Osteocyte (in vitro differentiated cells): Measurements from ENCODE around the gene MAP4K4. TPM values are rescaled to one million over a fixed set of nuclear protein-coding genes. Genes with fewer than 3 reads are reported as not detected.

Experiments used
- DNase-seq: peaks from one replicate; pipeline ENCODE4 v3.0.0; 2021; ENCODE audit warnings: mixed read lengths; ENCODE audit not compliant: unreplicated experiment; ENCODE audit errors: extremely low spot score
- H3K27ac Mint-ChIP-seq: one replicate; pipeline ENCODE4 v1.8.0; 2021; ENCODE audit warnings: mild to moderate bottlenecking, mixed read lengths; ENCODE audit not compliant: unreplicated experiment
- H3K27me3 Mint-ChIP-seq: one replicate; pipeline ENCODE4 v1.8.0; 2021; ENCODE audit warnings: mixed read lengths; ENCODE audit not compliant: unreplicated experiment
- H3K36me3 Mint-ChIP-seq: one replicate; pipeline ENCODE4 v1.8.0; 2021; ENCODE audit warnings: mixed read lengths; ENCODE audit not compliant: unreplicated experiment
- H3K4me1 Mint-ChIP-seq: one replicate; pipeline ENCODE4 v1.8.0; 2021; ENCODE audit warnings: mixed read lengths; ENCODE audit not compliant: unreplicated experiment
- H3K4me3 Mint-ChIP-seq: one replicate; pipeline ENCODE4 v1.8.0; 2021; ENCODE audit warnings: mild to moderate bottlenecking, moderate library complexity, mixed read lengths; ENCODE audit not compliant: unreplicated experiment
- H3K9me3 Mint-ChIP-seq: one replicate; pipeline ENCODE4 v1.8.0; 2021; ENCODE audit warnings: mixed read lengths; ENCODE audit not compliant: unreplicated experiment
- CTCF ChIP-seq: fragments of 200-600 bp; sonication (generic); IDR thresholded peaks from 2 replicates; pipeline ENCODE4 v1.5.0; 2021; ENCODE audit warnings: antibody characterized with exemption, mild to moderate bottlenecking, moderate library complexity
- total RNA-seq: library from RNA; stranded (reverse); gene quantifications from 2 replicates; pipeline ENCODE4 v1.2.1, GENCODE V29; 2021

The MAP4K4 gene
- total RNA-seq, 1 donor from 2014 or later = 126 TPM

DNA sequence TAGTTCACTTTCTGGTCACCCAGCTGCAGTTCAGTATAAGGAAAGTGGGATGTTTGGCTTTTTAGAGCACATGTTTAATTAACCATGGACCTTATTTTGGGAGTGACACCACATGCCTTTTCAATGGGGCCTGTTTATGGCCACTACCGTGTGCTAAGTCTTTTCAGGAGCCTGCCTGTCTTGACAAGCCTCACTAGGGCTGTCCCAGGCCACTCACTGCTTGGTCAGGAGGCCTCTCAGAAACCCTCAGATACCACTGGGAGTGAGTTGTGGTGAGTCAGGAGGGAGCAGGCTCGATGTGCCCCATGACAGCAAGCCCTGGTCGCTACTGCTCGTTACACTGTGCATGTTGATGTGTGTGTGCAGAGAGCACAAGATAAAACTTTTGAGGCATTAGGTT, 123.0 kb downstream of the MAP4K4 start:
- no peaks in the 10 kb centered on the region for H3K27me3 Mint-ChIP-seq
- H3K36me3 Mint-ChIP-seq = no peaks in the 10 kb centered on the region
- DNase-seq = no peak
- peak overlapping the region; percentile 9 for H3K27ac Mint-ChIP-seq
- no peaks in the 10 kb centered on the region for H3K9me3 Mint-ChIP-seq
- peaks cover 83% of the 10 kb centered on the region for H3K4me1 Mint-ChIP-seq
- H3K4me3 Mint-ChIP-seq = no peak overlapping the region
- TF ChIP-seq CTCF = no peak

- no peak for TF ChIP-seq CTCF
- DNase-seq = no peak
- H3K4me3 Mint-ChIP-seq = no peak overlapping the region
- peaks cover 76% of the 10 kb centered on the region for H3K4me1 Mint-ChIP-seq
- H3K27me3 Mint-ChIP-seq = no peaks in the 10 kb centered on the region
- H3K36me3 Mint-ChIP-seq = peaks cover 2% of the 10 kb centered on the region
- H3K9me3 Mint-ChIP-seq = no peaks in the 10 kb centered on the region
- no peak overlapping the region for H3K27ac Mint-ChIP-seq
These were observed 123.7 kb downstream of the MAP4K4 start for GRCh38 chr2:101821059-101821805.

DNA sequence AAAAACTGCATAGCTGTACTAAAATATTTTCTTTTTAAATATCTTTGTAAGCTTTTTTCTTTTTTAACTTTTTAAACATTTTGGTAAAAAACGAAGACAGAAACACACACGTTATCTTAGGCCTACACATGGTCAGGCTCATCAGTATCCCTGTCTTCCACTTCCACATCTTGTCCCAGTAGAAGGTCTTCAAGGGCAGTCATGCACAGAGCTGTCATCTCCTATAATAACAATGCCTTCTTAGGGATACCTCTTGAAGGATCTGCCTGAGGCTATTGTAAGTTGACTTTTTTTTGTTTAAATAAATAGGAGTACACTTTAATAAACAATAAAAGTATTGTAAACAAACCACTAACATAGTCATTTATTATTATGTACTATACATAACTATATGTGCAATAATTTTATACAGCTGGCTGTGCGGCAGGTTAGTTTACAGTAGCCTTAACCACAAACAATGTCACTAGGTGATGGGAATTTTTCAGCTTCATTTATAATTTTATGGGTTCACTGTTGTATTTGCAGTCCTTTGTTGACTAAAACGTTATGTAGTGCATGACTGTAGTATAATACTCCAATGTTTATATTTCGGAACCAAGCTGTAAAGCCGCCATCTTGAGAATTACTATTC, 124.4 kb downstream of the MAP4K4 start:
- Mint-ChIP-seq H3K4me1 (peaks cover 73% of the 10 kb centered on the region), H3K36me3 (peaks cover 4% of the 10 kb centered on the region), H3K27me3 (no peaks in the 10 kb centered on the region), H3K4me3 (no peak overlapping the region), H3K9me3 (no peaks in the 10 kb centered on the region), H3K27ac (no peak overlapping the region)
- no peak for DNase-seq
- no peak for TF ChIP-seq CTCF

DNA sequence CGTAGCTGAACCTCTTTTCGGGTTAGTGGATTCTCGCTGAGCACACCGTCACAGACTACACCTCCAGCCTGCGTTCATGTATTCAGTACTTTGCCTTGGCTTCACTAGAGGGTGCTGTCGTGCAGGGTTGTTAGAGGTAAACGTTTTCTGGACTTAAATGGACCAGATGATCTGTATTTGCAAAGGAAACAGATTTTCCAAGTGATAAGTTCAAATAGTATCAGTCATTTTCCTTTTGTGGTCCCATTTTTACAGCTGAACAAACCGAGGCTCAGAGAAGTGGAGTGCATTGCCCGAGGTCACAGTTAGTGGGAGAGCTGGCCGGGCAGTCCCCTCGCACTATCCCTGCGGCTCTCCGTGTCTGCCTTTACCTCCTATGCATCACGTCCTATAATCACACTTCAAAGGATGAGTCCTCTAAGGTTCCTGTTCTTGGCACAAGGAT, 125.9 kb downstream of the MAP4K4 start:
- Mint-ChIP-seq H3K4me3 (no peak overlapping the region), H3K27me3 (no peaks in the 10 kb centered on the region), H3K4me1 (peaks cover 73% of the 10 kb centered on the region), H3K9me3 (no peaks in the 10 kb centered on the region), H3K36me3 (peaks cover 10% of the 10 kb centered on the region), H3K27ac (peak overlapping the region; percentile 56)
- DNase-seq = no peak
- TF ChIP-seq CTCF = peak; percentile 58

- Mint-ChIP-seq H3K9me3 (no peaks in the 10 kb centered on the region), H3K4me1 (peaks cover 73% of the 10 kb centered on the region), H3K36me3 (peaks cover 10% of the 10 kb centered on the region), H3K27me3 (no peaks in the 10 kb centered on the region), H3K4me3 (no peak overlapping the region), H3K27ac (peak overlapping the region; percentile 56)
- TF ChIP-seq CTCF = no peak
- DNase-seq = no peak
These were observed 126.4 kb downstream of the MAP4K4 start for GRCh38 chr2:101823859-101824258.
